SK-N-SH (cell line): ENCODE data around the gene P3H2. TPM values are rescaled to one million over a fixed set of nuclear protein-coding genes. Genes with fewer than 3 reads are reported as not detected.
"Not testable (repeated sequence)": the region's sequence is repeated elsewhere in the genome, so short reads cannot be mapped to it uniquely, and the experiment has no call there.

Source experiments
- CTCF ChIA-PET: fragments of 300-600, 350-600 bp; formaldehyde crosslinking; extraction: SDS; loops from one replicate; lab custom pipeline; 2021; lab: Yijun Ruan, JAX
- POLR2A ChIA-PET: fragments of 350-600 bp; sonication (Branson Sonifier 250); formaldehyde crosslinking; extraction: SDS; loops from one replicate; lab custom pipeline; 2020; ENCODE audit warnings: antibody characterized with exemption, inconsistent platforms; lab: Yijun Ruan, JAX
- DNase-seq: peaks from one replicate; pipeline ENCODE4 v3.0.0; 2012
- H2AFZ ChIP-seq: fragments of 200-600 bp; sonication (generic); 2 replicates; pipeline ENCODE4 v1.8.1; 2016; ENCODE audit warnings: antibody characterized with exemption, mild to moderate bottlenecking, low read depth
- H3F3A ChIP-seq: fragments of 200-600 bp; sonication (generic); replicated peaks from 2 replicates; pipeline ENCODE3; 2016; ENCODE audit warnings: antibody characterized with exemption, mild to moderate bottlenecking; ENCODE audit not compliant: insufficient read depth
- H3K27ac ChIP-seq, 2 experiments: fragments of 200-500 bp in 1 of 2; fragments of 200-600 bp in 1 of 2; sonication (Bioruptor generic) in 1 of 2; sonication (generic), shearing (Covaris generic) in 1 of 2; 2 replicates each; pipeline versions ENCODE4 v1.5.1 to v1.6.1; 2014 to 2016; ENCODE audit warnings: low read depth in 2 of 2, inconsistent platforms in 1 of 2, low read length in 1 of 2, mild to moderate bottlenecking in 1 of 2, mixed read lengths in 1 of 2
- H3K27me3 ChIP-seq: fragments of 200-600 bp; sonication (generic), shearing (Covaris generic); 2 replicates; pipeline ENCODE4 v1.6.1; 2016; ENCODE audit warnings: mixed run types; ENCODE audit not compliant: insufficient read depth
- H3K36me3 ChIP-seq, 2 experiments: fragments of 200-500 bp in 1 of 2; fragments of 200-600 bp in 1 of 2; sonication (Bioruptor generic) in 1 of 2; sonication (generic) in 1 of 2; replicated peaks in 1 of 2; 2 replicates each; pipeline versions ENCODE3 to v1.5.1; 2014 to 2016; ENCODE audit warnings: low read length in 1 of 2, mild to moderate bottlenecking in 1 of 2; ENCODE audit not compliant: insufficient read depth in 2 of 2, control insufficient read depth in 1 of 2
- H3K4me1 ChIP-seq, 2 experiments: fragments of 200-500 bp in 1 of 2; fragments of 200-600 bp in 1 of 2; sonication (Bioruptor generic) in 1 of 2; sonication (generic), shearing (Covaris generic) in 1 of 2; 2 replicates each; pipeline versions ENCODE4 v1.5.1 to v1.6.1; 2014 to 2016; ENCODE audit warnings: low read depth in 1 of 2, low read length in 1 of 2, mixed run types in 1 of 2; ENCODE audit not compliant: insufficient read depth in 2 of 2, control insufficient read depth in 1 of 2
- H3K4me2 ChIP-seq: fragments of 200-600 bp; sonication (generic), shearing (Covaris generic); 2 replicates; pipeline ENCODE4 v1.6.1; 2017; ENCODE audit warnings: mixed run types
- H3K4me3 ChIP-seq, 2 experiments: fragments of 200-500 bp in 1 of 2; fragments of 200-600 bp in 1 of 2; sonication (Bioruptor generic) in 1 of 2; sonication (generic), shearing (Covaris generic) in 1 of 2; 2 replicates each; pipeline versions ENCODE4 v1.5.1 to v1.8.1; 2014 to 2016; ENCODE audit warnings: low read depth in 2 of 2, inconsistent platforms in 1 of 2, low read length in 1 of 2, mild to moderate bottlenecking in 1 of 2, mixed read lengths in 1 of 2, moderate library complexity in 1 of 2
- H3K79me2 ChIP-seq: fragments of 200-600 bp; sonication (generic); 2 replicates; pipeline ENCODE4 v1.8.1; 2017; ENCODE audit warnings: mild to moderate bottlenecking; ENCODE audit not compliant: insufficient read depth
- H3K9ac ChIP-seq: fragments of 200-600 bp; sonication (generic); 2 replicates; pipeline ENCODE4 v1.6.1; 2017; ENCODE audit warnings: mixed run types
- H3K9me2 ChIP-seq: fragments of 200-600 bp; sonication (generic); 2 replicates; pipeline ENCODE4 v1.6.1; 2017; ENCODE audit warnings: mixed run types
- H3K9me3 ChIP-seq: fragments of 200-600 bp; sonication (generic); 2 replicates; pipeline ENCODE4 v1.6.1; 2017; ENCODE audit warnings: mixed run types, mild to moderate bottlenecking, moderate library complexity
- H4K20me1 ChIP-seq: fragments of 200-600 bp; sonication (generic); 2 replicates; pipeline ENCODE4 v1.6.1; 2017; ENCODE audit warnings: mild to moderate bottlenecking, mixed run types; ENCODE audit not compliant: insufficient read depth
- CHD2 ChIP-seq: fragments of 150-350 bp; IDR thresholded peaks from 2 replicates; pipeline ENCODE4 v1.6.1; 2018; ENCODE audit warnings: low read length; ENCODE audit not compliant: partially characterized antibody
- CTCF ChIP-seq: fragments of 200-600 bp; sonication (generic); IDR thresholded peaks from 2 replicates; pipeline ENCODE4 v1.6.1; 2017; ENCODE audit warnings: antibody characterized with exemption, mild to moderate bottlenecking, moderate library complexity
- EP300 ChIP-seq, 2 experiments: IDR thresholded peaks; 2 replicates each; pipeline versions ENCODE4 v1.4.0 to v1.6.1; 2012; ENCODE audit warnings: borderline replicate concordance in 1 of 2, low read depth in 1 of 2, low read length in 1 of 2
- FOXJ3 ChIP-seq: sonication (generic); formaldehyde crosslinking; IDR thresholded peaks from 2 replicates; pipeline ENCODE4 v1.5.1; 2020; ENCODE audit warnings: mild to moderate bottlenecking, missing genetic modification reagents
- GATA2 ChIP-seq: sonication (generic); formaldehyde crosslinking; IDR thresholded peaks from 2 replicates; pipeline ENCODE4 v1.5.0; 2020; ENCODE audit warnings: mild to moderate bottlenecking, missing genetic modification reagents
- JUND ChIP-seq: IDR thresholded peaks from 2 replicates; pipeline ENCODE4 v1.4.0; 2012
- MEF2A ChIP-seq: IDR thresholded peaks from 2 replicates; pipeline ENCODE4 v1.4.0; 2012; ENCODE audit warnings: low read depth, borderline replicate concordance
- MXI1 ChIP-seq: IDR thresholded peaks from 2 replicates; pipeline ENCODE4 v1.6.1; 2012; ENCODE audit warnings: mild to moderate bottlenecking, low read depth, low read length, improper control_type of control experiment
- RXRA ChIP-seq: IDR thresholded peaks from 2 replicates; pipeline ENCODE4 v1.4.0; 2012; ENCODE audit warnings: low read depth, mild to moderate bottlenecking, borderline replicate concordance
- TEAD4 ChIP-seq: IDR thresholded peaks from 2 replicates; pipeline ENCODE4 v1.4.0; 2012; ENCODE audit warnings: mild to moderate bottlenecking, borderline replicate concordance; ENCODE audit not compliant: insufficient read depth
- WGBS: methylation state at CpG from one replicate; pipeline ENCODE4 v1.1.6; 2017; ENCODE audit warnings: low lambda C conversion rate; 5-methylcytosine and 5-hydroxymethylcytosine counted together
- polyA plus RNA-seq, 3 experiments: library from polyadenylated mRNA; depleted of rRNA; stranded (reverse); fragments of >200 nt; gene quantifications; 2 replicates each; pipeline ENCODE4 v1.2.3, GENCODE V29; 2012

P3H2 gene
- polyA plus RNA-seq, 1 of the 3 experiments (the other 2 are of a cell fraction), result 2.8 TPM

- Histone ChIP-seq H3K4me2 (no peak overlapping the region), H3K9ac (no peak overlapping the region), H3K27me3 (no peaks in the 10 kb centered on the region), H3K36me3 (no peaks in the 10 kb centered on the region), H3K9me2 (no peaks in the 10 kb centered on the region), H3K27ac (peak overlapping the region in 1 of 2 experiments; percentile 73; a peak in 2 of 4 replicates), H3K9me3 (no peaks in the 10 kb centered on the region), H2AFZ (no peak overlapping the region; the same call in 1 of the 2 replicates), H3K79me2 (no peaks in the 10 kb centered on the region), H3K4me1 (peaks cover 3 to 16% of the 10 kb centered on the region in 2 experiments; a peak in 3 of 4 replicates), H3K4me3 (no peak overlapping the region), H3F3A (peaks cover 17% of the 10 kb centered on the region)
- ChIA-PET CTCF (interaction anchor here (1.4 kb wide), 1 partner anchor 9 kb away, joined by 3 read pairs; no protein-coding TSS in a partner anchor), POLR2A (no interaction called here)
- WGBS, result 41% methylated on average over 1 of the region's 1 CpG
- no peak for TF ChIP-seq FOXJ3 (CRISPR knock-in tag)
- TF ChIP-seq EP300 (IDR thresholded peaks at IDR 0.05; ENCODE audit: borderline replicate concordance in 1 of 2, low read depth in 1 of 2, low read length in 1 of 2), result no peak
- TF ChIP-seq MXI1, result no peak
- no peak for TF ChIP-seq CTCF
- no peak for TF ChIP-seq GATA2 (CRISPR knock-in tag)
- TF ChIP-seq TEAD4, result no peak
- no peak for TF ChIP-seq RXRA
- TF ChIP-seq JUND, result no peak
- no peak for TF ChIP-seq MEF2A
- TF ChIP-seq CHD2, result no peak
- TF ChIP-seq, all 33 proteins: peak for 0
- DNase-seq, result no peak
- H4K20me1 ChIP-seq, result no peaks in the 10 kb centered on the region
Measured at GRCh38 chr3:190072856-190073255, 47.8 kb downstream of the P3H2 start.

- not testable (repeated sequence) for H3K4me2 ChIP-seq
Measured at GRCh38 chr3:190071921-190072320, 48.8 kb downstream of the P3H2 start.

More at GRCh38 chr3:190071921-190072320, 48.8 kb downstream of the P3H2 start:
- H3F3A ChIP-seq, result peaks cover 11% of the 10 kb centered on the region
- peaks cover 3 to 12% of the 10 kb centered on the region in 2 experiments; a peak in 3 of 4 replicates for H3K4me1 ChIP-seq
- H3K27me3 ChIP-seq, H2AFZ ChIP-seq, H3K36me3 ChIP-seq, H4K20me1 ChIP-seq, H3K4me3 ChIP-seq, H3K9me2 ChIP-seq, H3K9me3 ChIP-seq, H3K79me2 ChIP-seq, H3K27ac ChIP-seq, H3K9ac ChIP-seq, DNase-seq, POLR2A ChIA-PET: not testable (repeated sequence)
- 66% methylated on average over 9 of the region's 9 CpGs for WGBS
- CTCF ChIA-PET, result interaction anchor here (1.2 kb wide), 1 partner anchor 9 kb away, joined by 3 read pairs; no protein-coding TSS in a partner anchor
